HG03045 (cell line): ENCODE measurements around the gene REEP1.
"Not testable (repeated sequence)": the region's sequence is repeated elsewhere in the genome, so short reads cannot be mapped to it uniquely, and the experiment has no call there.

Experiments used
- ATAC-seq: cut with Tn5 transposase; IDR thresholded peaks from one replicate; pipeline ENCODE4 v1.9.1; 2021; ENCODE audit warnings: mild to moderate bottlenecking, moderate library complexity; ENCODE audit not compliant: unreplicated experiment

REEP1 gene

DNA sequence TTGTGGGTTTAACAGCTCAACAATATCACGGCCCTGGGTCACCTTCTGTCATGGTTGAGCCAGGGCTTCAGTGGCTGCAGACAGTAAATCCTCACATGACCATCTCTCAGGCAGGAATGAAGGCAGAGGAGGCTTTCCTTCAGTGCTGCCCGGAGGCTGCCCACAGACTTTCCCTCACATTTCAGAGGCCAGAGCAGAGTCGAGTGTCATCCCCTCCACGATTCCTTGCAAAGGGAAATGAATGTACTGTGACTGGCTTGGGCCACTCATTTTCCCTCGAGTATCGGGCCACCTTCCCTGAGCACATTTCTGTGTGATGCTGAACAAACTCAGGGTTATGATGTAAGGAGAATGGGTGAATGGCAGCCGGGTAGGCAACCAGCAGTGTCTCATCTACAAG is 10.0 kb upstream of the REEP1 start:
- no peak for ATAC-seq

DNA sequence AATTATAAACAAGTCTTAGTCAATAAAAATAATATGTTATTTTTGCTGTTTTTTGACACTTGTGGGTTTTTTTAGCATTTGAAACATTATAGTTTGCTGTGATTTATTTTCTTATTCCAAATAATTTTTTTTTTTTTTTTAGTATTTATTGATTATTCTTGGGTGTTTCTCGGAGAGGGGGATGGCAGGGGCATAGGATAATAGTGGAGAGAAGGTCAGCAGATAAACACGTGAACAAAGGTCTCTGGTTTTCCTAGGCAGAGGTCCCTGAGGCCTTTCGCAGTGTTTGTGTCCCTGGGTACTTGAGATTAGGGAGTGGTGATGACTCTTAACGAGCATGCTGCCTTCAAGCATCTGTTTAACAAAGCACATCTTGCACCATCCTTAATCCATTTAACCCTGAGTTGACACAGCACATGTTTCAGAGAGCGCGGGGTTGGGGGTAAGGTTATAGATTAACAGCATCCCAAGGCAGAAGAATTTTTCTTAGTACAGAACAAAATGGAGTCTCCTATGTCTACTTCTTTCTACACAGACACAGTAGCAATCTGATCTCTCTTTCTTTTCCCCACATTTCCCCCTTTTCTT is 8.5 kb upstream of the REEP1 start:
- not testable (repeated sequence) for ATAC-seq

DNA sequence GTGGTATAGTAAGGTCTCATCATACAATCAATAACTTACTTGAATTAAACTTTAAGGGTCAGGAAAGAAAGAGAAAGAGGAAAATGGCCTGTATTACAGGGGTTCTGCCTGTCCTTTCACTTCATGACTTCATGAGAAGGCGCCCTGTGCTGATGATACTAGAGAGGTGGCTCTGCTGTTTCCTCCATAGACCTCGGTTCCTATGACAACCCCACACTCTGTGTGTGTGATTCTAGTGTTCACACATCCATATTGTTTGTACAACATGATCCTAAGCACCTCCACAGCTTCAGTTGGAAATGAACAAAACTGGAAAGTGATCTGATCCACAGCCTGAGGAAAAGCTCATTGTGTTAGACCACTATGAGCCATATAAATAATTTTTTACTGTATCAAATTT is 7.0 kb upstream of the REEP1 start:
- ATAC-seq, result no peak

DNA sequence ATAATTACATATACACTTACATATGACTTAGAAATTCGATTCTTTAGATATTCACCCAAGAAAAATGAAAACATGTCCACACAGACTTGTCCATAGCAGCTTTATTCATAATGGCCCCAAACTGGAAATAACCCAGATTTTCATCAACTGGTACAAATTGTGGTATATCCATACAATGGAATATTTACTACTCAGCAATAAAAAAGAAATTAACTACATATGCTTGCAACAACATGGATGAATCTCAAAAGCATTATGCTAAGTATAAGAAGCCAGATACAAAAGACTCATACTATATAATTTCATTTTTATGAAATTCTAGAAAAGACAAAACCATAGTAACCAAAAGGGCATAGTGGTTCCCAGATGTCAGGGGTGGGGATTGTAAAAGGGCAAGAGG is 5.1 kb upstream of the REEP1 start:
- ATAC-seq, result no peak

DNA sequence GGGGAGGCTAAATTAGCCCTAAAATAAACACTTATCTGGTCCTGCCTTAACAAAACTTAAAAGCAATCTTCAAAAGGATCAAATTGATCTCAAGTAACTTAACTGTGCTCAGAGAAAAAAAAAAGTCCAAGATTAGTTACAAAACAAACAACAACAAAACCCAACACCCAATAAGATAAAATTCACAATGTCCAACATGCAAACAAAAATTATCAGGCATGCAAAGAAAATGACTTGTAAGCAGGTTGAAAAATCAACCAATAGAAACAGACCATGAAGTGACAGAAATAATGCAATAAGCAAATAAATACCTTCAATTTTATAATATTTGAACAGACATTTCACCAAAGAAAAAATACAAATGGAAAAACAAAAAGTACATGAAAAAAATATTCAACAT is 4.0 kb upstream of the REEP1 start:
- no peak for ATAC-seq

DNA sequence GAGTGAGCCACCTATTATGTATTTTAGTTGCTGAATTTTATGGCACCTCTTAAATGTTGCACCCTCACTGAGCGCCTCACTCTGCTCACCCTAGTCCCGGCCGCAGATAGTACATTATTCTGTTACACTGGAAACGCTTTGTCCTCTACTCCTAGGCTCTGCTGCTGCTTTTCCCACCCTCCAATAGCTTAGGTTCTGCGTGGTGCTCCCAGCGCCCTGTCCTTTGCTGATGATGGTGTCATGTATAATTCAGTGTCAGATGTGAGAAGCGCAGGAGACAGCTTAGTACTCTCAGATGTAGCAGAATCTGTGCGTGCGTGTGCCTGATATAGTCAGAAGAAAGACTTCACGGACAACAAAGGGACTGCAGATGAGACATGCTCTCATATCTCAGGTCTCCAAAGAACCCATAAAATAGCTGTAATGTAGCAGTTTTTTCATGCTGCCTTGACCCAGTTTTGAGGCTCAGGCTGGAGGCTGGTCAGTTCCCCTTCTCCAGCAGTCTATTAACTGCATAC is 1.4 kb upstream of the REEP1 start:
- ATAC-seq, result no peak

DNA sequence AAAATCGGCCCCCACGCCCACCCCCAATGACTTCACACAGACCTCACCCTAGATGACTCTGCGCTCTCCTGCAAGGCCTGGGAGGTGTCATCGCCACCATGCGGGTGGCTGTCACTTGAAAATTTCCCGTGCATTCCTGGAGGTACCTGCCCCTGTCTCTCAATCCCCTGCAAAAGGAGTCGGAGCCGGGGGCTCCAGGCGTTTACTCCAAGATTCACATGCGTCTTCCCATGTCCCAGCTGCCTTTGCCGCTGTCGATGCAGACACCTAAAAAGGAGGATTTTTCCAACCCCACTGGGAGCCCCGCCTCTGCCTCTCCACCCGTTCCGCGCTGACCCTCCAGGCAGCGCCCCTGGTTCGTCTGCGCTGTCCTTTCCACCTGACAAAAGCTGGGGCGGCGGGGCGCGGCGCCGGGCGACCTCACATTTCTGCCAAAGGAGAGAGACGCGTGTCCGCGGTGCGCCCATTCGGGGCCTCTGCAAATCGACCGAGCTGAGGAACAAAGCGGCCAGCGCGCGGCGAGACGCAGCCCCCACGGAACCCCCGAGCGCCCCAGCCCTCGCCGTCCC is 667 bp downstream of the REEP1 start:
- ATAC-seq, result no peak

DNA sequence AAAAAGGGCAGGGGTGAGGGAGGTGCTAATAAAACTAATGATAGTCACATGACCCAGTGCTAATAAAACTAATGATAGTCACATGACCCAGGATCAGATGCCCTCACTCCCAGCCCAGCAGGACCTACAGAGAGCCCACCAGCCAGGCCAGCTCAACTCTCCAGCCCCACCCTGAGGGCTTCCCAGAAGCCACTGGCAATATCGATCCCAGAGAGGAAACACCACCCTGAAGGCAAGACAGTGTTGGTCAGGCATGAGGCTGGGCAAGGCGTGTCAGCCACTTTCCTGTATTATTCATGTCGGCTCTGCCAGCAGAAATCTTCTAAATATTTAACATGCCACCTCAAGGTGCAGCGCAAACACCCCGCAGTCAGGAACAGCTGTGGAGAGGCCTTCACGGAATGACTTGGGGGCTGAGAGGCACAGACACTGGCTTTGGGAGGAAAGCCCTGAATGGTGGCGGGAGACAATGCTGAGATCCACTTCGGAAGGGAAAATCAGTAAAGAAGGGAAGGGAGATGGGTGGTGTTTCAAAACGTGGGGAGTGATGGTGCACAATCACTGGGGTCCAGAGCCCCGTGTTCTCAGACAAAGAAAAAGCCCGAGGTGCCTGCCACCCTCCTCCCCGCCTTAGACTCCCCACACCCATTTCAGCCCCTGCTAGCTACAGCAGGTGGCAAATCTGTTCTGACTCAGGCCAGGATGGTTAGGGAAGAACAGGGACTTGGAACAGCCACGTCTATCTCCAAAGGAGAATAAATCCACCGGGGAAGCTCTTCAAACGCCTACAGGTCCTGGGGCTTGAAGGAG is 1.4 kb downstream of the REEP1 start:
- ATAC-seq, result no peak

DNA sequence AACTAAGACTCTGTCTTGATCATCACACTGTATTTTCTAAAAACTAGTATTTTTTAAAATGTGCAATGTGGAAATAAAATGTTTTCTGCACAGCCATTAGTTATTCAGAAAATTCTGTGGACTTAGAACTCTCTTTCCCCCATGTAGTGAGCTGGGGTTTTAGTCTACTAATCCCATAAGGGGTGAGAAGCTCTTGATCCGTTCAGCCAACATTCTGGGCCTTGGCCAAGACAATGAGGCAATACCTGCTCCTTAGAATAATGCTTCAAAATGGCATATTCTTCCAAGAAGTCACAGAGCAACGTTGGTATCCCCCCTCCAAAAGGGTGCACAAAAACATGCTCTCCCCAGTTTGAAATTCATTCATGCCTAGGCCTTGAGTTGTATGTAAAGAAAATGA is 4.0 kb downstream of the REEP1 start:
- no peak for ATAC-seq

DNA sequence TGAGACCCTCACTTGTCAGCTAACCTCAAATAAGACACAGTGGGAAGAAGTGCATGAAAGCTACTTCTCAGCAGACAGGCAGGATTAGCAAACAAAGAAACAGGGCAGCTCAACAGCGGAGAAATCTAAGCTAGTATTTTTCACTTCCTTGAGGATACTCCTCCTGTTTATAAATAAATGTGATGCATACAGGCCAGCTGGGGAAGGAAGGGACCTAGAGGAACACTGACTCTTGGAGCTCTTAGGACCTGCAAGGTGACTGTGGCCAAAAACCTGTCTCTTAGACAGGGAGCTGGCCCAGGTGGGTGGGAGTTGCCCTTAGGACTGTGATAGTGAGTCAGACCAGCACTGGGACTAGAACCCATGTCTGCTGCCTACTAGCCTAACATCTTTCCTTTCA is 4.8 kb downstream of the REEP1 start:
- no peak for ATAC-seq

DNA sequence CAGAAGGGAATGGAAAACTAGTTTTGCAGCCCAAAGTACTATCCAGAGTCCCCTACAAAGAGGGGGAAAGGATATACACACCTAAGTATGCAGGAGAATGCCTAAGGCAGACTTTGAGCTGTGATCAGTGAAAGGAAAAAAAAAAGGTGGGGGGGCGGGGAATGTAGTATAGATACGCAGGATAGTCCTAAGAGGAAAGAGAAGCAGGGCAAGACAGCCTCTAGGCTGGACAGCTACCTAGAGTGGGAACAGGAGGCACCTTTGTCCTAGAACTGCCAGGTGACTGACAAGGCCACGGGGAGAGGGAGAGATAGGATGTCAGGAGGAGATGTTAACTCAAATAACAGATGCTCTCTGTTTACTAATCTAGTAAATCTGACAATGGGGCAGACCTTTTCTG is 6.0 kb downstream of the REEP1 start:
- no peak for ATAC-seq

DNA sequence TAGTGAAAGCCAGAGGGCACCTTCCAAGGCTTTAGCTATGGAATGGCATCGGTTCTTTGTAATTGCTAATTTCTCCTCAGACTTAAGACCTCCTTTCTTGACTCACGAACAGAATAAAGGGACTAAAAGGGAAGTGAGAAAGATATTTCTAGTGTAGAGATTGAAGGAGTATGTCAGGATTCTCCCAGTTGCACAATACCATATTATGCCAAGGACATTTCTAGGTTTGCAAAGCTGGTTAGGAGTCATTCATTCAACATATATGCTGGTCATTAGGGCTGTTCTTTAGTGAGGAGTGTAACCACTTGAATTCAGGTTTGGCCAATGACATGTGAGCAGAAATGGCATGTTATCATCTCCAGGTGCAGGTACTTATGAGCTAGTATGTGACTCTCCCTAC is 7.4 kb downstream of the REEP1 start:
- no peak for ATAC-seq

DNA sequence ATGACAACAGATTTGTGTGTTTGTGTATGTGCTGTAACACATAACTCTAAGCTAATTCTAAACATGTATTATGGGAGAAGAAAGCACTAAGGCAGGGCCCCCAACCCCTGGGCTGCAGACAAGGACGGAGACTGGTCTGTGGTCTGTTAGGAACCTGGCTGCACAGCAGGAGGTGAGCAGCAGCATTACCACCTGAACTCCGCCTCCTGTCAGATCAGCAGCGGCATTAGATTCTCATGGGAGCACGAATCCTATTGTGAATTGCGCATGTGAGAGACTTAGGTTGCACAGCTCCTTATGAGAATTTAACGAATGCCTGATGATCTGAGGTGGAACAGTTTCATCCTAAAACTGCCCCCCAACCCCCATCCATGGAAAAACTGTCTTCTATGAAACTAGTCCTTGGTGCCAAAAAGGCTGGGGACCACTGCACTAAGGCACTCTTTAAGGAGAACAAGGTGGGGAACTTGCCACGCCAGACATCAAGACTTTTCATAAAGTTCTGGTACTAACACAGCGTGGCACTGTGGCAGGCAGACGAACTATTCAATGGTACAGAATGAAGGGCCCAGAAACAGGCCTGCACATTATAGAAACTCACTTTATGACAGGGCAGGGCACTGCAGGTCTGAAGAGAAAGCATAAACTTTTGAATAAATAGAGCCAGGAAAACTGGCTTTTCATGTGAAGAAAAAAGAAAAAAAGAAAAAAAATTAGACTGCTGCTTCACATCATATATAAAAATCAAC is 14.0 kb downstream of the REEP1 start:
- ATAC-seq, result no peak

DNA sequence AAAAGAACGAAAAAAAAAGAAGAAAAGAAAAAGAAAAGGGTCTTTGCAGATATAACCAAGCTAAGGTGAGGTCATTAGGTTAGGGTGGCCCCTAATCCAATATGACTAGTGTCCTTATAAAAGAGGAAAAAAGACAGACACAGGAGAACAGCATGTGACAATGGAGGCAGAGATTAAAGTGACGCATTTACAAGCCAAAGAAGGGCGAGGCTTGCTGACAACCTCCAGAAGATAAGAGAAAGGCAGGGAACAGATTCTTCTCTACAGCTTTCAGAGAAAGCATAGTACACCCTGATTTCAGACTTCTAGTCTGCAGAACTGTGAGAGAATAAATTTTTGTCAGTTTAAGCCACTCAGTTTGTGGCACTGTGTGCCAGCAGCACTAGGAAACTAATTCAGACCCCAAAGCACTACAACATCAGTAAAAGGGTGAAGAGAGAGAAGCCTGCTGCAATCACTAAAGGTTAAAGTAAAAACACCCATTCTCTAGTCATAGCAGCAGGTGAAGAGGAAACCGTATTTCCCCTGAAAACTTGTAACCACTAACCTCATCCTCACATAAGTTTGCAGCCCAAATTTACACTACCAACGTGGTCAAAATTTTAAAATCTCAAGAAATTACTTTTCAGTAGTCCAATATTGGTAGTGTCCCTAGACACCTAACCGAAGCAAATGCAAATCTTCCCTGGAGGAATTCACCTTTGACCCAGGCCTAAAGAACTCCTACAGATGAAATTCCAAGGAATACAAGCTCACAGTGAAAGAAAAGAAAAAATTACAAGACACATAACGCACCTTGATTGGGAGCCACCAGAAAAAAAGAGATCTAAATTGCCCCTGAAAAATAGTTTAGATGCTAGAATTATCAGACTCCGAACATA is 17.5 kb downstream of the REEP1 start:
- no peak for ATAC-seq

DNA sequence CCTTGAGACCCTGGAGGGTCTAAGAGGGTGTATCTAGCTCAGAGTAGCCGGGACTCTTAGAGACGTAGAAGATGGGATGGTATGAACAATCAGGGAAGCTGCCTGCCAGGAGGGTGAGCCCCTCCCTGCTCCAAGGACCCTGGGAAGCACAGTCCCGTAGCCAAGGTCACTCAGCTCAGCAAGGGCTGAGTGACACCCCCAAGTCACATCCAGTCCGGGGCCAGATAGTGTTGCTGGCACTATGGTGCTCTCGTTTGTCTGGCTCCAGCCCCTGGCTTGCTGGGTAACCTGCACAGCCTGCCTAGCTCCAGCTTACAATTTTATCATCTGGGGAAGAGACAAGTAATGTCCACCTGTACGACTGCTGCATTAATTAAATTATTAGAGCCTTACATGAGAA is 22.3 kb downstream of the REEP1 start:
- no peak for ATAC-seq

DNA sequence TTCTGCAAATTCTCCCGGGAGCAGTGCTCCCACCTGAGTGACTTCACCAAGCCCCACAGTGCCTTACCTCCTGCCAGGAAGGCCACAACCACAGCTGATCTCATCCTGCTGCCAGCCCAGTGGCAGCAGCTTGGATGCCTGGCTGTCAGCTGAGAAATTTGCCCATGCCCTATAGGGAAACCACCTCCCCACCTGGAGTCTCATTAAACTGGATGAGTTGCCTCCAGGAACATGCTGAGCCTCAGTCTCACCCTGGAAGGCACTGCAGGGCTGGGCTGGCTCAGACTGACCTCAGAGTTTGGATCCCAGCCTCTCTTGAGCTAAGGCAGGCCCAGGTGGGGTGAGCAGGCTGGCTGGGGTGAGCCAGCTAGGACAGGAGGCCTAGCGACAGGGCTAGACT is 23.3 kb downstream of the REEP1 start:
- no peak for ATAC-seq

DNA sequence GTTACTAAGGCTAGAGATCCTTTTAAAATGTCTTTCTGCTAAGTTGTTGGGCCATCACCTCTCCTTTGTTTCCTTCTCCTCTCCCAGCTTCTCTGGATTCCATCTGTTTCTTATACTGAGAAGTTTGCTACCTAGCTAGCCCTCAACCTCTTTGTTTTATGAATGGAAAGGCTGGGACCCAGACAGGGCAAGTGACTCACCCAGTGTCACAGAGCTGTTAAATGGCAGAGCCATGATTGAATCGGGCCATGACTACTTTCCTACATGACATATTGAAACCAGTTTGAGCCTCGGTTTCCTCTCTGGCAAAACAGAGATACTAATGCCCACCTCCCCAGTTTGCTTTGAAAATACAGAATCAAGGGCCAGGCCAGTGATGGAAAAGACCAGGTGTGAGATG is 24.1 kb downstream of the REEP1 start:
- no peak for ATAC-seq

DNA sequence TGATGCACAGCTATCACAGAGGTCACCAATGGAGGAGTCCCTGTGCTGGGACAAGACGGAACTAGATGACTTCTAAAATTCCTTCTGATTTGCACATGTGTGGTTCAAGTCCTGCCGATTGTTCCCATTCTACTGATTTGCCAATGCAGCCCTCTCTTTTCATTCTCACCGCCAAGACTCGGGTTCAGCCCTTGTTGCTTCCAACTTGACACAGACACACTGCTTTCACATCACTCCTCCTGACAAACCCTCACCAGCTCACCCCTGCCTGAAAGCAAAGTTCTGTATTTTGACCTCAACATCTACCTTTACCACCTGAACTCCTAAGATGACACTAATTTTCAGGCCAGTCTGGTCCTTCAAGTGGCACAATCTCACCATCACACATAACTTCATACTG is 25.5 kb downstream of the REEP1 start:
- ATAC-seq, result no peak

DNA sequence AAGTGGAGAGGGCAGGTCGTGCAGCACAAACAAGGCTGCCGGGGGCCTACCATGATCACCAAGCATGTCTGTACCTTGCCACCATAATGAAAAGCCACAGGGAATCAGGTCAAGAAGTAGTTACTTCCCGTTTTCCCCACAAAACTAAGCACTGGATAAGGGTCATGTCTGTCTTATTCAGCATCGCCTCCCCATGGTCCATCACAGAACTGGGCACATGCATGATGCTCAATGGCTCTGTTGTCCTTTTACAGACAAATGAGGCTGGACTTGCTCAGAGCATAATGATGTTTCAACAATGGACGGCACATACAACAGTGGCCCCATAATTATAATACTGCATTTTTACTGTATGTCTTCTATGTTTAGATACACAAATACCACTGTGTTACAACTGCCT is 27.5 kb downstream of the REEP1 start:
- ATAC-seq, result no peak

DNA sequence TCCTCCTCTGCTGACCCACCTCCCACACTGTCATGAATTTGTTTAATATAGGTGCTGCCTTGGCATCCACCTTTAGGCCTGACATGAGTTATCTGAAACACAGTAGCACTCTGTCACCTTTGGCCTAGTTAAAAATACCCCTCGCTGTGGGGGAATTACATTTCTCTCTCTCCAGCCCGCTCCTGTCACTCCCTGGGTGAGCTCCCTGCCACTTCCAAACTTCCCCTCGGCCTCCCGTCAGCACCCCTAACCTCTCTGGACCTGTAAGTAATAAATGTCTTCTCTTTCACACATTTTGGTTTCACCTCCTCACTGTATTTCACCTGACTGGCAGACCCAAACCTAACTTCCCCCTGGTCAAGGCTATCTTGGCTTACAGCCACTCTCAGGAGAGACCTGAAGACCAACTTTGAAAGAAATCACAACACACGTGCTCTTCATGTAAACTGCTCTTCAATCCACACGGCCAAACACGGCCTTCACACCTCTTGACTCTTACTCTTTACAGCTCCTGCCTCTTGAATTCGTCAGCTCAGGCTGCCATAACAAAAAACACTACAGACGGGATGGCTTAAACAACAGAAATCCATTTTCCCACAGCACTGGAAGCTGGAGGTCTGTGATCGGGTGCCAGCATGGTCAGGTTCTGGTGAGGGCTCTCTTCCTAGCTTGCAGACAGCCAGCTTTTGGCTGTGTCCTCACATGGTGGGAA is 28.3 kb downstream of the REEP1 start:
- no peak for ATAC-seq
